HepG2 (cell line): ENCODE results near the gene MAN1A1. TPM values are rescaled to one million over a fixed set of nuclear protein-coding genes. Genes with fewer than 3 reads are reported as not detected.

Experiments
- AGO2 ChIP-seq: fragments of 200-400 bp; formaldehyde crosslinking; optimal IDR thresholded peaks from 2 replicates; pipeline ENCODE3; 2017; ENCODE audit warnings: mild to moderate bottlenecking, low read depth, low read length, moderate library complexity
- ARNT2 ChIP-seq: sonication (generic); formaldehyde crosslinking; IDR thresholded peaks from 2 replicates; pipeline ENCODE4 v1.8.0; 2022; ENCODE audit warnings: mild to moderate bottlenecking, low read depth, missing genetic modification reagents, moderate library complexity
- ASH2L ChIP-seq: fragments of 300-600, 200-600 bp; sonication (generic); IDR thresholded peaks from 2 replicates; pipeline ENCODE4 v1.7.0; 2017; ENCODE audit warnings: low read depth, mild to moderate bottlenecking, moderate library complexity, mixed read lengths, low read length; ENCODE audit not compliant: insufficient read length
- NFKBIZ ChIP-seq: IDR thresholded peaks from 2 replicates; pipeline ENCODE4 v1.6.1; 2018; ENCODE audit warnings: missing genetic modification reagents, missing compliant biosample characterization
- NONO ChIP-seq, 2 experiments: fragments of 450-650 bp in 1 of 2; sonication (generic) in 1 of 2; formaldehyde crosslinking in 1 of 2; IDR thresholded peaks in 1 of 2; conservative IDR thresholded peaks in 1 of 2; 2 replicates each; pipeline versions ENCODE4 v1.6.1 to v1.8.0; 2017 to 2022; ENCODE audit warnings: mild to moderate bottlenecking in 1 of 2, missing genetic modification reagents in 1 of 2, moderate library complexity in 1 of 2
- NR2F6 ChIP-seq, 2 experiments: IDR thresholded peaks; 2 replicates each; pipeline ENCODE4 v1.6.1; 2016; ENCODE audit warnings: antibody characterized with exemption in 1 of 2, mild to moderate bottlenecking in 1 of 2
- PCBP1 ChIP-seq: fragments of 200-400 bp; formaldehyde crosslinking; IDR thresholded peaks from 2 replicates; pipeline ENCODE4 v1.6.1; 2017; ENCODE audit warnings: mild to moderate bottlenecking, low read depth, low read length, borderline replicate concordance
- PREB ChIP-seq: sonication (generic); formaldehyde crosslinking; IDR thresholded peaks from 2 replicates; pipeline ENCODE4 v1.4.0; 2020; ENCODE audit warnings: missing genetic modification reagents
- SP4 ChIP-seq: sonication (generic); formaldehyde crosslinking; IDR thresholded peaks from 2 replicates; pipeline ENCODE4 v1.8.1; 2023; ENCODE audit warnings: mild to moderate bottlenecking, missing genetic modification reagents
- TSC22D2 ChIP-seq: sonication (generic); formaldehyde crosslinking; IDR thresholded peaks from 2 replicates; pipeline ENCODE4 v1.5.1; 2020; ENCODE audit warnings: missing genetic modification reagents, mild to moderate bottlenecking, borderline replicate concordance
- ZFAT ChIP-seq: sonication (generic); formaldehyde crosslinking; conservative IDR thresholded peaks from 2 replicates; pipeline ENCODE4 v1.8.1; 2023; ENCODE audit warnings: missing genetic modification reagents, inconsistent platforms
- polyA plus RNA-seq, 8 experiments: library from polyadenylated mRNA; depleted of rRNA in 3 of 8; stranded (reverse) in 7 of 8; unstranded in 1 of 8; fragments of >200 nt; fragmentation: Illumina TruSeq in 4 of 8; extraction: Trizol in 4 of 8; gene quantifications; 2 replicates each; pipeline versions ENCODE4 v1.2.1 to v1.2.3, GENCODE V29; 2011 to 2016; ENCODE audit warnings: low read depth in 4 of 8, missing spikeins in 1 of 8, mixed read lengths in 1 of 8; ENCODE audit not compliant: insufficient read depth in 1 of 8
- total RNA-seq, 5 experiments: library from RNA; depleted of rRNA; stranded (reverse); fragments of >200 nt; fragmentation: Illumina TruSeq; extraction: Trizol; gene quantifications; 2 replicates each; pipeline ENCODE4 v1.2.3, GENCODE V29; 2016; ENCODE audit warnings: low read depth in 1 of 5
- TF ChIP-seq, protein P1 (sequence below): sonication (generic); formaldehyde crosslinking; IDR thresholded peaks from 2 replicates; pipeline ENCODE4 v1.5.1; 2020; ENCODE audit warnings: mild to moderate bottlenecking, missing genetic modification reagents, borderline replicate concordance
- TF ChIP-seq, protein P2 (sequence below): sonication (generic); formaldehyde crosslinking; IDR thresholded peaks from 2 replicates; pipeline ENCODE4 v1.8.1; 2023; ENCODE audit warnings: mild to moderate bottlenecking, inconsistent platforms, moderate library complexity, missing genetic modification reagents, borderline replicate concordance
- TF ChIP-seq, protein P3 (sequence below): sonication (generic); formaldehyde crosslinking; IDR thresholded peaks from 2 replicates; pipeline ENCODE4 v1.4.0; 2020; ENCODE audit warnings: mild to moderate bottlenecking, missing genetic modification reagents, borderline replicate concordance

Gene MAN1A1
- total and polyA plus RNA-seq, 2 of the 13 experiments (the other 11 are each of a cell fraction or from before 2014, with no cell fraction given): 156 to 236 TPM

DNA sequence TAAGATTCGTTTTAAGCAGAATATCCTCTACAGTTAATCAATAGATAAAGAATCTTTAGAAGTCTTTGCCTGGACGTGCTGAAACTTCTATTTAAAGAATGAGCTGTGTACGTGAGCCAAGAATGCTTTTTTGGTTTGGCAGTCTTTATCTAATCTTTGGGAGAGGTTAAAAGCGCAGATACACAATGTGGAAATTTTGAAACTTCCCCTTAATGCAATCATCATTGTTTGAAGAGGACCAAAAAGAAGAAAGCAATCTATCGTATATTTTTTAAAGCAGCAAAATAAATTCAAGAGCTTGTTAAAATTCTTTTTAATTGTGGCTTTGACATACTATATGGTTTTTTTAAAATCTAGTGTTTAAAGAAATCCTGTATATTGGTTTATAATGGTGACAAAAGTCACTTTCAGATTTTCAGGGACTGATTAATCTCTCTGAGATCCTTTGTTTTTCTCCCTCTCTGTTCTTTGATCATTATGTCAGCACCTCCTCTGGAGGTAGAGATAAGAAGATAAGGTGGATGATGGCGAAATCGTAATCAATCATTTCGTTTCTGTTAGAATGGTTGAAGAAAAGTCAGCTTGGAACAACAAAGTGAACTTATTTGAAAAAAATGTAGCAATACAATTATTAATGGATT lies 179.0 kb downstream of the MAN1A1 start (continued):
- TF ChIP-seq PREB (no peak), PCBP1 (no peak), SP4 (CRISPR knock-in tag) (no peak), ZFAT (no peak), NONO (IDR thresholded peaks at IDR 0.05) (no peak), NONO (CRISPR knock-in tag; conservative IDR thresholded peaks at IDR 0.05) (no peak; the same call in 1 of the 2 replicates), ASH2L (peak; percentile 80), TSC22D2 (CRISPR knock-in tag) (no peak), NFKBIZ (CRISPR knock-in tag) (peak; percentile 84; the same call in 1 of the 2 replicates), AGO2 (no peak), NR2F6 (IDR thresholded peaks at IDR 0.05) (peak; percentile 91), NR2F6 (CRISPR knock-in tag; IDR thresholded peaks at IDR 0.05) (peak; percentile 44), ARNT2 (CRISPR knock-in tag) (no peak)
- TF ChIP-seq, protein P1, sequence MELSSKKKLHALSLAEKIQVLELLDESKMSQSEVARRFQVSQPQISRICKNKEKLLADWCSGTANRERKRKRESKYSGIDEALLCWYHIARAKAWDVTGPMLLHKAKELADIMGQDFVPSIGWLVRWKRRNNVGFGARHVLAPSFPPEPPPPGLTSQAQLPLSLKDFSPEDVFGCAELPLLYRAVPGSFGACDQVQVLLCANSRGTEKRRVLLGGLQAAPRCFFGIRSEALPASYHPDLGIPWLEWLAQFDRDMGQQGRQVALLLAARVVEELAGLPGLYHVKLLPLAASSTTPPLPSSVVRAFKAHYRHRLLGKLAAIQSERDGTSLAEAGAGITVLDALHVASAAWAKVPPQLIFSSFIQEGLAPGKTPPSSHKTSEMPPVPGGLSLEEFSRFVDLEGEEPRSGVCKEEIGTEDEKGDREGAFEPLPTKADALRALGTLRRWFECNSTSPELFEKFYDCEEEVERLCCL (CRISPR knock-in tag): no peak
- TF ChIP-seq, protein P2, sequence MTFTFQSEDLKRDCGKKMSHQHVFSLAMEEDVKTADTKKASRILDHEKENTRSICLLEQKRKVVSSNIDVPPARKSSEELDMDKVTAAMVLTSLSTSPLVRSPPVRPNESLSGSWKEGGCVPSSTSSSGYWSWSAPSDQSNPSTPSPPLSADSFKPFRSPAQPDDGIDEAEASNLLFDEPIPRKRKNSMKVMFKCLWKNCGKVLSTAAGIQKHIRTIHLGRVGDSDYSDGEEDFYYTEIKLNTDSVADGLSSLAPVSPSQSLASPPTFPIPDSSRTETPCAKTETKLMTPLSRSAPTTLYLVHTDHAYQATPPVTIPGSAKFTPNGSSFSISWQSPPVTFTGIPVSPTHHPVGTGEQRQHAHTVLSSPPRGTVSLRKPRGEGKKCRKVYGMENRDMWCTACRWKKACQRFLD (CRISPR knock-in tag): no peak
- TF ChIP-seq, protein P3, sequence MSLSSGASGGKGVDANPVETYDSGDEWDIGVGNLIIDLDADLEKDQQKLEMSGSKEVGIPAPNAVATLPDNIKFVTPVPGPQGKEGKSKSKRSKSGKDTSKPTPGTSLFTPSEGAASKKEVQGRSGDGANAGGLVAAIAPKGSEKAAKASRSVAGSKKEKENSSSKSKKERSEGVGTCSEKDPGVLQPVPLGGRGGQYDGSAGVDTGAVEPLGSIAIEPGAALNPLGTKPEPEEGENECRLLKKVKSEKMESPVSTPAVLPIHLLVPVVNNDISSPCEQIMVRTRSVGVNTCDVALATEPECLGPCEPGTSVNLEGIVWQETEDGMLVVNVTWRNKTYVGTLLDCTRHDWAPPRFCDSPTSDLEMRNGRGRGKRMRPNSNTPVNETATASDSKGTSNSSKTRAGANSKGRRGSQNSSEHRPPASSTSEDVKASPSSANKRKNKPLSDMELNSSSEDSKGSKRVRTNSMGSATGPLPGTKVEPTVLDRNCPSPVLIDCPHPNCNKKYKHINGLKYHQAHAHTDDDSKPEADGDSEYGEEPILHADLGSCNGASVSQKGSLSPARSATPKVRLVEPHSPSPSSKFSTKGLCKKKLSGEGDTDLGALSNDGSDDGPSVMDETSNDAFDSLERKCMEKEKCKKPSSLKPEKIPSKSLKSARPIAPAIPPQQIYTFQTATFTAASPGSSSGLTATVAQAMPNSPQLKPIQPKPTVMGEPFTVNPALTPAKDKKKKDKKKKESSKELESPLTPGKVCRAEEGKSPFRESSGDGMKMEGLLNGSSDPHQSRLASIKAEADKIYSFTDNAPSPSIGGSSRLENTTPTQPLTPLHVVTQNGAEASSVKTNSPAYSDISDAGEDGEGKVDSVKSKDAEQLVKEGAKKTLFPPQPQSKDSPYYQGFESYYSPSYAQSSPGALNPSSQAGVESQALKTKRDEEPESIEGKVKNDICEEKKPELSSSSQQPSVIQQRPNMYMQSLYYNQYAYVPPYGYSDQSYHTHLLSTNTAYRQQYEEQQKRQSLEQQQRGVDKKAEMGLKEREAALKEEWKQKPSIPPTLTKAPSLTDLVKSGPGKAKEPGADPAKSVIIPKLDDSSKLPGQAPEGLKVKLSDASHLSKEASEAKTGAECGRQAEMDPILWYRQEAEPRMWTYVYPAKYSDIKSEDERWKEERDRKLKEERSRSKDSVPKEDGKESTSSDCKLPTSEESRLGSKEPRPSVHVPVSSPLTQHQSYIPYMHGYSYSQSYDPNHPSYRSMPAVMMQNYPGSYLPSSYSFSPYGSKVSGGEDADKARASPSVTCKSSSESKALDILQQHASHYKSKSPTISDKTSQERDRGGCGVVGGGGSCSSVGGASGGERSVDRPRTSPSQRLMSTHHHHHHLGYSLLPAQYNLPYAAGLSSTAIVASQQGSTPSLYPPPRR (CRISPR knock-in tag): peak; percentile 68
